GM19043 (cell line): ENCODE measurements around the gene SLC12A4.
"Not testable (repeated sequence)": the region's sequence is repeated elsewhere in the genome, so short reads cannot be mapped to it uniquely, and the experiment has no call there.

Experiments
- ATAC-seq: cut with Tn5 transposase; IDR thresholded peaks from one replicate; pipeline ENCODE4 v1.9.1; 2021; ENCODE audit warnings: low read depth; ENCODE audit not compliant: unreplicated experiment

The SLC12A4 gene

DNA sequence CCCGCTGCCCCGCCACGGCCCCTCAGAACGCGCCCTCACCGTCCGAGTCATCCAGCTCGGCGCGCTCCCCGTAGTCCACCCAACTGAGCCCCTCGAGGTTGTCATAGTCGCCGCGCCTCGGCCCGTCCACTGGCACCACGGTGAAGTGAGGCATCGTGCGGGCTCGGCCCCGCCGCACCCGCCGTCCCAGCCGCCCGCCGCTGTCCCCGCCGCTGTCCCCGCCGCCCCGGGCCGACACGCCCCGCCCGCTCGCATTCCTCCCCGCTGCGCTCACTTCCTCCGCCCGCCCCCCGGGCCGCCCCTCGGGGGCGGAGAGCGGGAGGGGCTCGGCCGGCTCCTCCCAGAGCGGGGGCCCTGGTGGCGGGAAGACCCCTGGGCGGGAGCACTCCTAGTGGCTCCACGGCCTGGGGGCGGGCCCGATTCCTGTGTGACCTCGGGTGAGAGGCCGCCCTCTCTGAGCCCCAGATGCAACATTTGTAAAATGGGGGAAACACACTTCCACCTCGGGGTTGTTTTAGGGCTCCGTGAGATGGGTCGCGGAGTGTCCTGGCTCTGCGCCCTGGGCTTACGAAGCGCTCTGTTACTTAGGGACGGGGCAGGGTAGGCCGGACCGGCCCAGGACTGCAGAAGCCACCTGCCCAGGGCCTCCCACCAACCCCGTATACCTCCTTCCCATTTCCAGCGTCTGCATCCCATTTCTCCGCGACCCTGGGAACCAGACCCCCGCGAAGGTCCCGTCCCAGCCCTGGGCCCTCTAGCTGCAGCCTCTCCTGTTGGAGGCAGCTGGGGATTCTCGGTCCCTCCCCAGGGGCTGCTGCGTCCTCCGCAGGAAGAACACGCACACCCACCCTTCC lies at the start of gene SLC12A4:
Gene SLC12A4 (minus strand): TSS at position 238 of the 854 bp plus-strand sequence. CDS start 84 bp downstream, at position 154.
- peak; percentile 76 for ATAC-seq

DNA sequence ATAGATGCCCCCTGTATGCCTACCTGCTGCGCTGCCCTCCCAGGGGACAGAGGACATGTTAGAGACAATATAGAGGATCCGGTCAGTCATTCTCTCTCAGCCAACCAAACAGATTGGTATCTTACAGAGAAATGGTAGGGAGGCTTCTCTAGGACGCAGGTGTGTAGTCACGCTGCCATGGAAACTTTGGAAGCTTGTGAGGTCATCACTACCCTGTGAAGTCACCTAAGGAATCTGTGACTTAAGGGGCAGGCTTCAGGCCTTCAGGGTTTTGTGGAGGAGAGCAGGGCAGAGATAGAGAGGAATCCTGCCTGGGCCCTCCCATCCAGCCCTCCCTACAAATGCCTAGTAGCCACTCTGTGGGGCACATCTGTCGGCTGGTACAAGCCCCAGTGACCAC lies 47.2 kb upstream of the SLC12A4 start, which contains the start of gene DPEP2NB:
Gene DPEP2NB (minus strand): TSS at position 231 of the 400 bp plus-strand sequence. CDS start 141 bp downstream, at position 90.
- ATAC-seq: no peak

GRCh38 chr16:68013440-68013839 lies 45.0 kb upstream of the SLC12A4 start:
- ATAC-seq: no peak

GRCh38 chr16:68009872-68010271 lies 41.4 kb upstream of the SLC12A4 start:
- ATAC-seq: not testable (repeated sequence)

- ATAC-seq: no peak
Observed at GRCh38 chr16:68009157-68009735, 40.8 kb upstream of the SLC12A4 start.

DNA sequence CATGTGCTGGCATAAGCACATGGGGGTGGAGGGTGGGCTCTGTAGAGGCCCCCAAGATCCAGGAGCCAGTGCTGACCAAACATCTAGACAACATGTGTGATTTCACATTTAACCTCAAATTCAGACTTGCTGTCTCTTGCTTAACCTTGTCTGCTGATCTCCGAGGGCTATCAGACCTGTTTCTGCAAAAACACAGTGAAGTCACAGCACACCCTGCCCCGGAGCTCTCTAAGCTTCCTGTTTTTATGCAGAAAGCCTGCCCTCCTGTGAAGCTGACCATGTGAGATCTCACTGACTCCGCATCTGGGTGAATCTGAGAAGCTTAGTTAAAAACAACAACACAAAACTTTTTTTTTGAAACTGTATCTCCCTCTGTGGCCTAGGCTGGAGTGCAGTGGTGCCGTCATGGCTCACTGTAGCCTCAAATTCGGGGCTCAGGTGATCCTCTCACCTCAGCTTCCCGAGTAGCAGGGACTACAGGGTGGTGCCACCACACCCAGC lies 37.4 kb upstream of the SLC12A4 start:
- ATAC-seq: no peak

GRCh38 chr16:68005211-68005610 lies 36.8 kb upstream of the SLC12A4 start:
- ATAC-seq: no peak

GRCh38 chr16:68003031-68003430 lies 34.6 kb upstream of the SLC12A4 start:
- no peak for ATAC-seq

DNA sequence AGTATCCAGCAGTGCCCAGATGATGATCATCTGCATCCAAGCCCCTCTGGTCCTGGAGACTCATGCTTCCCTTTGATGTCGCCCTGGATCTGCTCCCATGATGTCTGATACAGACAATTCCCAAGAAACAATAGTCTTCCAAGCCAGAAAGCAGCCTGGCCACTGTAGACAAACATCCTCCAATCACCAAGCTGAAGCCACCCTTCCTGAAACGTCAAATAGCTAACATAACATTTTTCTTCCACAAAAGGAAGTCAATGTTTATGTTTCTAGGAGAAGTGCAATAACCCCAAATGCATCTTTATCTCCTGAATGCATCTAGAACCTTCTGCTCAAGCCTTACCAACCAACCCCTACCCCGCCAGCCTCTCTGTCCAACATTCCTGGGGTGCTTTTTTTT lies 32.0 kb upstream of the SLC12A4 start:
- ATAC-seq: no peak

DNA sequence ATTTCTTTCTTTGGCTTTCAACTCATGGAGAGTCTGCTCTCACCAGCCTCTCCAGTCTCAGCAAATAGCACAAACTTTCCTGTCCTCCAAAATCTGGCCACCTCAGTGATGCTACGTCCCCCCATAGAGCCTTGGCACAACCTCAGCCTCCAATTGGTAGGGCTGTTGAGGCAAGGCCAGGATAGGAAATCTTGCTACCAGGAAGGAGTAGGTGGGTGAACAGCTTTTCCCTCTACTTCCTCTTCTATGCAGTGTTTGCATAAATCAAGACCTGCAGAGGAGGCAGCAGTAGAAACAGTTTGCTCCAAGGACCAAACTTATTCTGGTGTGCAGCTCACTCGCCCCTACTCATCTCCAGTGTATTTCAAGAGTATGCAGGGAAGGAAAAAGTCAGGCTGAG lies 31.5 kb upstream of the SLC12A4 start:
- ATAC-seq: no peak

DNA sequence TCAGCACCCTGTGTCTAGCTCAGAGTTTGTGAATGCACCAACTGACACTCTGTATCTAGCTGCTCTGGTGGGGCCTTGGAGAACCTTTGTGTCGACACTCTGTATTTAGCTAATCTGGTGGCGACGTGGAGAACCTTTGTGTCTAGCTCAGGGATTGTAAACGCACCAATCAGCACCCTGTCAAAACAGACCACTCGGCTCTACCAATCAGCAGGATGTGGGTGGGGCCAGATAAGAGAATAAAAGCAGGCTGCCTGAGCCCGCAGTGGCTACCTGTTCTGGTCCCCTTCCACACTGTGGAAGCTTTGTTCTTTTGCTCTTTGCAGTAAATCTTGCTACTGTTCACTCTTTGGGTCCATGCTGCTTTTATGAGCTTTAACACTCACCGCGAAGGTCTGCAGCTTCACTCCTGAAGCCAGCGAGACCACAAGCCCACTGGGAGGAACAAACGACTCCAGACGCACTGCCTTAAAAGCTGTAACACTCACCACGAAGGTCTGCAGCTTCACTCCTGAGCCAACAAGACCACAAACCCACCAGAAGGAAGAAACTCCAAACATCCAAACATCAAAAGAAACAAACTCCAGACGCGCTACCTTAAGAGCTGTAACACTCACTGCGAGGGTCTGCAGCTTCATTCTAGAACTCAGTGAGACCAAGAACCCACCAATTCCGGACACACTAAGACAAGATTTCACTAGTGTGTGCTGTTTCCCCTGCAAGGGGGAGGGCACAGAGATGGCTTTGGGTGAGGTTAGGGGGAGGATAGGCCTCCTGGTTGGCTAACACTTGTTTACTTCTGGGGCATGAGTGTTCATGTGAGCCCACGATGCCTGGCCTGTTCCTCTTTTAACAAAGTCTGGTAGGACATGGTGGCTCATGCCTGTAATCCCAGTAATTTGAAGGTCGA lies 30.6 kb upstream of the SLC12A4 start, which contains the start of gene DPEP2:
Gene DPEP2 (minus strand): TSS at position 706 of the 910 bp plus-strand sequence. CDS start 6,272 bp downstream, outside the sequence.
- not testable (repeated sequence) for ATAC-seq

- ATAC-seq: not testable (repeated sequence)
Observed at GRCh38 chr16:67998231-67998778, 29.9 kb upstream of the SLC12A4 start.

GRCh38 chr16:67996666-67997065 lies 28.2 kb upstream of the SLC12A4 start:
- ATAC-seq: no peak

- no peak for ATAC-seq
Observed at GRCh38 chr16:67995423-67995822, 27.0 kb upstream of the SLC12A4 start.

- ATAC-seq: not testable (repeated sequence)
Observed at GRCh38 chr16:67994040-67994408, 25.6 kb upstream of the SLC12A4 start.

DNA sequence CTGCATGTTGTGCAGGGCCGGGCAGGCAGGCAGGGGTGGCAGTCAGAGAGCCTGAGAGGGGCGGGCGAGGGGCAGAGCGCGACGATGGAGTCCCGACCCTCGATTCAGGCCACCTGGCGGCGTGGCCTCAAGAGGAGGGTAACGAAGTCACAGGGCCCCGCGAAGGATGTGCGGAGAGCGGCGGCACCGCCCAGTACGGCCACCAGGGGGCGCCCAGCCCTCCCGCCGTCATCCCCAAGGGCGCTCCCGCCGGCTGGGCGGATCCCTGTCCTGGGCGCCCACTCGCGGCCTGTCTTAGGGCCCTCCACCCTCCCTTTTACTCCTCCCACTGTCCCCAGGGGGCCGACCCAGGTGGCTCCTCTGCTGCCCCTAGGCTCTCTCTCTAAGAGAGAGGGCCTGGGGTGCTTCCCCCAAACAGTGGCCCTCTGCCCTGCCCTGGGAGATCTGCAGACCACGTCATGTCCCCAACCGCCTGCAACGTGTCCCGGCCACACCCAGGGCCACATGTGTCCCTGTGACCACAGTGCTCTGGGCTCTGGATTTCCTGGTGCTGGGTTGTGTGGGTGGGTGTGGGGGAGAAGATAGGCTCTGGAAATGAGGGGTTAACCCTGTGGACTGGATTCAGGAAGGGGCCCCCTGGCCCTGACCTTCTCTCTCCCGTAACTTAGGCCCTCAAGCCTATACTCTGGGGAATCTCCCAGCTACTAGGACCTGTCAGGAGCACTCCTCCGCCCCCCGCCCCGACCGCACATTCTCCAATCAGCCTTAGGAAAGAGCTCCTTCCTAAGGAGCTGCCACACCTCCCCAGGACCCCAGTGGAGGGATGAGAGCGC lies 25.0 kb upstream of the SLC12A4 start:
- peak; percentile 50 for ATAC-seq

DNA sequence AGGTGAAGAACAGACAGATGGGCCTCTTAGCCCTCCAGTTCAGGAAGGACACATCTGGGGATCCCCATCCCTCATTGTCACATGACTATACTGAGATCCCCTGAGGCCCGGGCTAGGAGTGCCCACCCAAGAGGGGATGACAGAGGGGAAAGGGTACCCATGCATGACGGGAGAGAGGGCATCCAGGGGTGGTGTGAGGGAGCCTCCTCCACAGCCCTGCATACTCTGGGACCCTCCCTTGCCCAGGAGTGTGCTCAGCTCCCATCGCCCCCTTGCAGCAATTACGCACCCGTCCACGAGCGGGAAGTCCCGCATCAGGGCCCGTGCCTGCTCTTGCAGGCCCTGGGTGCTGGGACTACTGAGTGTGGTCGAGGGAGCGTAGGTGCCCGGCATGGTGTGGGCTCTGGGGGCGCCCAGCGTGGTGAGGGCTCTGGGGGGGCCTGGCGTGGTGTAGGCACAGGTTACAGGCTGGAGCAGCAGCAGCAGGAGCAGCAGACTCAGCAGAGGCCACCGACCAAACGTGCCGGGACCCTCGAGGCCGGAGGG lies 24.3 kb upstream of the SLC12A4 start:
- ATAC-seq: no peak

DNA sequence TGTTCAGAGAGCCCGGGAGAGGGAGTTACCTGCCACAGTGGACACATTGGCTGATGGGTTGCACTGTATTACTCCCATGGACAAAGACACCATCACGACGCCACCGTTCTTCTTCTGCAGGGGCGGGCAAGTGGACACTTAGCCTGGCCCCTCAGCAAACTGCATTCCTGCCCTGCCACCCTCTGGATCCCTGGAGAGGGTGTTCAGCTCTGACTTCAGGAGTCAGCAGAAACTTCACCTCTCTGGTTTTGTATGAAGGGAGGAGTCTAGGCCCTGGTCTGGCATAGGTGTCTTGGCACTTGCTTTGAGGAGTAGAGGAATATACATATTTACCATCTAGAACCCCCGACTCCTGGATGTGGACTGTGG lies 21.6 kb upstream of the SLC12A4 start:
- ATAC-seq: no peak
